A673 (cell line): ENCODE measurements around the gene UQCRQ. TPM values are rescaled to one million over a fixed set of nuclear protein-coding genes. Genes with fewer than 3 reads are reported as not detected.

Experiments used
- BruUV-seq: library from RNA; stranded (reverse); fragments of 400-500 nt; replicated peaks from 2 replicates; lab custom pipeline; 2021; lab: Mats Ljungman, UMichigan
- CTCF ChIA-PET: fragments of 300-600 bp; sonication (Branson Sonifier 250); formaldehyde crosslinking; loops from one replicate; lab custom pipeline; 2022; ENCODE audit warnings: antibody characterized with exemption; lab: Charles Lee
- POLR2A ChIA-PET: fragments of 300-600 bp; sonication (Branson Sonifier 250); formaldehyde crosslinking; loops from one replicate; lab custom pipeline; 2022; ENCODE audit warnings: antibody characterized with exemption; ENCODE audit not compliant: low non-redundant PET; lab: Charles Lee
- DNase-seq: peaks from one replicate; pipeline ENCODE4 v3.0.0-alpha.2; 2015; ENCODE audit warnings: low spot score
- H3K27ac ChIP-seq: fragments of 200-600 bp; sonication (generic); 2 replicates; pipeline ENCODE4 v1.5.1; 2016; ENCODE audit warnings: mixed run types, low read depth, mild to moderate bottlenecking, mixed read lengths, antibody characterized with exemption, low read length; ENCODE audit not compliant: poor library complexity, severe bottlenecking
- H3K27me3 ChIP-seq: fragments of 200-600 bp; sonication (generic); replicated peaks from 2 replicates; pipeline ENCODE4 v1.6.1; 2017; ENCODE audit warnings: mixed run types, low read depth, mild to moderate bottlenecking, mixed read lengths, antibody characterized with exemption, low read length; ENCODE audit not compliant: insufficient read depth, poor library complexity
- H3K36me3 ChIP-seq: fragments of 200-600 bp; sonication (generic); 2 replicates; pipeline ENCODE4 v1.6.1; 2016; ENCODE audit warnings: mixed run types, mild to moderate bottlenecking, mixed read lengths, antibody characterized with exemption, low read length; ENCODE audit not compliant: insufficient read depth, poor library complexity, severe bottlenecking
- H3K4me1 ChIP-seq: fragments of 200-600 bp; sonication (generic); 2 replicates; pipeline ENCODE4 v1.6.1; 2017; ENCODE audit warnings: mixed run types, mild to moderate bottlenecking, mixed read lengths, antibody characterized with exemption, low read length; ENCODE audit not compliant: insufficient read depth, poor library complexity, severe bottlenecking
- H3K4me3 ChIP-seq: fragments of 200-600 bp; sonication (generic); 2 replicates; pipeline ENCODE4 v1.5.1; 2016; ENCODE audit warnings: low read depth, mixed run types, mild to moderate bottlenecking, mixed read lengths, low read length; ENCODE audit not compliant: poor library complexity, severe bottlenecking
- H3K9me3 ChIP-seq: fragments of 200-600 bp; sonication (generic); 2 replicates; pipeline ENCODE4 v1.6.1; 2016; ENCODE audit warnings: mixed run types, low read depth, mild to moderate bottlenecking, mixed read lengths, antibody characterized with exemption, low read length; ENCODE audit not compliant: poor library complexity, severe bottlenecking
- EZH2 ChIP-seq: fragments of 200-600 bp; sonication (generic); IDR thresholded peaks from 2 replicates; pipeline ENCODE4 v1.6.1; 2017; ENCODE audit warnings: borderline replicate concordance, low read depth, mild to moderate bottlenecking, mixed read lengths, antibody characterized with exemption, low read length; ENCODE audit not compliant: poor library complexity, severe bottlenecking
- intact Hi-C: fragments of 100-400 bp; cut with micrococcal nuclease; formaldehyde crosslinking; loops from one replicate; pipeline ENCODE4 v1.10.0; 2022; ENCODE audit not compliant: unreplicated experiment
- total RNA-seq: library from RNA; stranded (reverse); gene quantifications from 2 replicates; pipeline ENCODE4 v1.2.3, GENCODE V29; 2021
- TF ChIP-seq, protein P1 (sequence below): fragments of 300-800, 200-600 bp; sonication (generic); conservative IDR thresholded peaks from 2 replicates; pipeline ENCODE4 v1.5.1; 2017; ENCODE audit warnings: low read depth, mild to moderate bottlenecking, antibody characterized with exemption, low read length, moderate library complexity, mixed read lengths

UQCRQ gene
- total RNA-seq, 1 experiment from 2014 or later: 542 TPM

DNA sequence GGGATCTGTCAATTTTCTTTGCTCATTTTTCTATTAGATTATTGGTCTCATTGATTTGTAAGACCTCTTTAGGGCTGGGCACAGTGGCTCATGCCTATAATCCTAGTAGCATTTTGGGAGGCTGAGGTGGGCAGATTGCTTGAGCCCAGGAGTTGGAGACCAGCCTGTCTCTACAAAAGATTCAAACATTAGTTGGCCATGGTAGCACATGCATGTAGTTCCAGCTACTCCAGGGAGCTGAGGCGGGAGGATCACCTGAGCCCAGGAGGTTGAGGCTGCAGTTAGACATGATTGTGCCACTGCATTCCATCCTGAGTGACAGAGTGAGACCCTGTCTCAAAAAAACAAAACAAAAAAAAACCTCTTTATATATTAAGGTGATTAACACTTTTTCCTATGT lies 29.6 kb upstream of the UQCRQ start:
- Histone ChIP-seq H3K4me3 (no peak overlapping the region), H3K4me1 (no peaks in the 10 kb centered on the region)

DNA sequence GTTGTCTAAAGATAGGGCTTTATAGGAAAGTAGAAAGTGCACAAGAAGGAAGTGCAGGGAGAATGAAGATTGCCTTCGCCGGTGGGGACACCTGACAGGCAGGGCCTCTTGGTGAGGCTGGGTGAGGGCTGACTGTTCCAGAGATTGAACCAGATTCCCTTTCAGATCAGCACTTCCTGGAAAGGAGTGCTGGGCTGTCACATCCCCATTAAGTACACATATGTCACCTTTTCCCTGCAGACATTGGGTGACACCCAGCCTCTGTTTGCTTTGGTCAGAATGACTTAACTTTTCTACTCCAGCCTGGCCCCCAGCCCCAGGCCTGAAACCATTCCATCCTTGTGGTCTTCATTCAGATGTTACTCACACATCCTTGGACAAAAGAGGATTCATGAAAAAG lies 28.6 kb upstream of the UQCRQ start:
- BruUV-seq: no TSS peak
- DNase-seq: no peak
- ChIA-PET POLR2A (no interaction called here), CTCF (no interaction called here)
- intact Hi-C loops: no loop called here
- Histone ChIP-seq H3K4me1 (no peaks in the 10 kb centered on the region), H3K27me3 (no peaks in the 10 kb centered on the region), H3K4me3 (no peak overlapping the region), H3K27ac (no peak overlapping the region), H3K9me3 (no peaks in the 10 kb centered on the region), H3K36me3 (no peaks in the 10 kb centered on the region)
- no peak for TF ChIP-seq EZH2
- TF ChIP-seq, protein P1, sequence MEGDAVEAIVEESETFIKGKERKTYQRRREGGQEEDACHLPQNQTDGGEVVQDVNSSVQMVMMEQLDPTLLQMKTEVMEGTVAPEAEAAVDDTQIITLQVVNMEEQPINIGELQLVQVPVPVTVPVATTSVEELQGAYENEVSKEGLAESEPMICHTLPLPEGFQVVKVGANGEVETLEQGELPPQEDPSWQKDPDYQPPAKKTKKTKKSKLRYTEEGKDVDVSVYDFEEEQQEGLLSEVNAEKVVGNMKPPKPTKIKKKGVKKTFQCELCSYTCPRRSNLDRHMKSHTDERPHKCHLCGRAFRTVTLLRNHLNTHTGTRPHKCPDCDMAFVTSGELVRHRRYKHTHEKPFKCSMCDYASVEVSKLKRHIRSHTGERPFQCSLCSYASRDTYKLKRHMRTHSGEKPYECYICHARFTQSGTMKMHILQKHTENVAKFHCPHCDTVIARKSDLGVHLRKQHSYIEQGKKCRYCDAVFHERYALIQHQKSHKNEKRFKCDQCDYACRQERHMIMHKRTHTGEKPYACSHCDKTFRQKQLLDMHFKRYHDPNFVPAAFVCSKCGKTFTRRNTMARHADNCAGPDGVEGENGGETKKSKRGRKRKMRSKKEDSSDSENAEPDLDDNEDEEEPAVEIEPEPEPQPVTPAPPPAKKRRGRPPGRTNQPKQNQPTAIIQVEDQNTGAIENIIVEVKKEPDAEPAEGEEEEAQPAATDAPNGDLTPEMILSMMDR: no peak

More for the DNA sequence above, 29.6 kb upstream of the UQCRQ start:
- DNase-seq: no peak
- Histone ChIP-seq H3K27ac (no peak overlapping the region), H3K27me3 (no peaks in the 10 kb centered on the region), H3K36me3 (no peaks in the 10 kb centered on the region), H3K9me3 (no peaks in the 10 kb centered on the region)
- no TSS peak for BruUV-seq
- POLR2A ChIA-PET: no interaction called here
- CTCF ChIA-PET: interaction anchor here (0.5 kb wide), 1 partner anchor 1968 kb away, joined by 7 read pairs; no protein-coding TSS in a partner anchor
- TF ChIP-seq, protein P1: no peak
- TF ChIP-seq EZH2: no peak
- intact Hi-C loops: no loop called here

DNA sequence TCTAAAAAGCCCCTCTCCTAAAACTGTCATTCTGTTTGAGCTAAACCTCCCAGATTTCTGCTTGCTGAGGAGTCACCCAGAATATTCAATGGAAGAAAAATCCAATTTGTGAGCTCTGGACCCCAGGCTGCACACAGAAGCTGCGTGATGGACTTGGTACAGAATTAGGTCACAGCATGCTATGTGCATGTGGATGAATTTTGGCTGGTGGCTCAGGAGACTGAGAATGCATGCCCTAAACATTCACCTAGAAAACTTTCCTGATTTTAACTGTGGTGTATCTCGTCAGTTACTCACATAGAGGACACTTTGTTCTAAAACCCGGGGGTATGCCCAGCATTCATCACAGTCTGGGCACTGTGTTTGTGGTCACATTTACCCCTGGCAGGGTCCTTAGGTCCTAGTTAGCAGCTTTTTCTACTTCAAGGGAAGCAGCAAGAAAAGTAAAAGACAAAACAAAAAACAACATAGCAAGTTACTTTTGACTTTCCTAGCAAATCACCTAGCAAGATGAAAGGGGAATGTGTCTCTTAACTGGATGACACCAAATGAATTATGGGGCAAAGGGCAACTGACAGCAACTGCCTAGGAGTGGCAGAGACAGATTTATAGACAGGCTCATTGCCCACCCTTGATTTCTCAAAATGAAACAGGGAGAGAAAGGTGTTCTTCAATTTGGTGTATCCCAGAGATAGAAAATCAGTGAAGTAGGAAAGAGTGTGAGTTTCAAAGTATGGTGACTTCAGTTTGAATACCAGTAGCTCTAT lies 27.7 kb upstream of the UQCRQ start:
- H3K36me3 ChIP-seq: no peaks in the 10 kb centered on the region
- intact Hi-C loops: no loop called here
- no peak overlapping the region for H3K4me3 ChIP-seq
- TF ChIP-seq, protein P1: no peak
- no peak for TF ChIP-seq EZH2
- DNase-seq: no peak
- no peaks in the 10 kb centered on the region for H3K27me3 ChIP-seq
- H3K4me1 ChIP-seq: no peaks in the 10 kb centered on the region
- CTCF ChIA-PET: no interaction called here
- BruUV-seq: no TSS peak
- no peaks in the 10 kb centered on the region for H3K9me3 ChIP-seq
- no peak overlapping the region for H3K27ac ChIP-seq
- POLR2A ChIA-PET: no interaction called here
